ENCODE results near the gene OR1J4.
"Not testable (repeated sequence)": the region's sequence is repeated elsewhere in the genome, so short reads cannot be mapped to it uniquely, and the experiment has no call there.

- TF ChIP-seq CTCF (IDR thresholded peaks at IDR 0.05); ZFX (IDR thresholded peaks at IDR 0.05; ENCODE audit: borderline replicate concordance): not testable (repeated sequence)
Observed at GRCh38 chr9:122531157-122531556, 12.2 kb downstream of the OR1J4 start.

All from 22Rv1 (cell line).